Chondrocyte (in vitro differentiated cells): Measurements from ENCODE around the gene DCDC1. TPM values are rescaled to one million over a fixed set of nuclear protein-coding genes. Genes with fewer than 3 reads are reported as not detected.

ENCODE experiments used
- DNase-seq: peaks from one replicate; pipeline ENCODE4 v3.0.0; 2021; ENCODE audit warnings: mixed read lengths, low spot score
- H3K27ac Mint-ChIP-seq: one replicate; pipeline ENCODE4 v1.8.0; 2021; ENCODE audit warnings: mild to moderate bottlenecking, moderate library complexity, mixed read lengths; ENCODE audit not compliant: unreplicated experiment
- H3K27me3 Mint-ChIP-seq: 2 replicates; pipeline ENCODE4 v1.8.0; 2021; ENCODE audit warnings: low read depth, mixed read lengths
- H3K36me3 Mint-ChIP-seq: 2 replicates; pipeline ENCODE4 v1.8.0; 2021; ENCODE audit warnings: low read depth, mixed read lengths
- H3K4me1 Mint-ChIP-seq: 2 replicates; pipeline ENCODE4 v1.8.0; 2021; ENCODE audit warnings: low read depth, mild to moderate bottlenecking, mixed read lengths
- H3K4me3 Mint-ChIP-seq: one replicate; pipeline ENCODE4 v1.8.0; 2021; ENCODE audit warnings: mild to moderate bottlenecking, moderate library complexity, mixed read lengths; ENCODE audit not compliant: unreplicated experiment
- H3K9me3 Mint-ChIP-seq: 2 replicates; pipeline ENCODE4 v1.8.0; 2021; ENCODE audit warnings: low read depth, mixed read lengths
- CTCF ChIP-seq: fragments of 200-600 bp; sonication (generic); IDR thresholded peaks from 2 replicates; pipeline ENCODE4 v1.5.0; 2021; ENCODE audit warnings: antibody characterized with exemption, mild to moderate bottlenecking, moderate library complexity
- total RNA-seq: library from RNA; stranded (reverse); gene quantifications from 3 replicates; pipeline ENCODE4 v1.2.1, GENCODE V29; 2021

DCDC1 gene
- total RNA-seq, 1 donor from 2014 or later: not detected

GRCh38 chr11:31397239-31397834 lies 27.8 kb upstream of the DCDC1 start:
- peak; percentile 89 for TF ChIP-seq CTCF
- no peaks in the 10 kb centered on the region for H3K27me3 Mint-ChIP-seq
- peaks cover 14% of the 10 kb centered on the region for H3K9me3 Mint-ChIP-seq
- no peaks in the 10 kb centered on the region for H3K4me1 Mint-ChIP-seq
- no peak for DNase-seq
- H3K36me3 Mint-ChIP-seq: peaks cover 4% of the 10 kb centered on the region
- H3K27ac Mint-ChIP-seq: no peak overlapping the region
- H3K4me3 Mint-ChIP-seq: no peak overlapping the region

GRCh38 chr11:31387379-31387778 lies 17.8 kb upstream of the DCDC1 start:
- Mint-ChIP-seq H3K36me3 (peaks cover 7% of the 10 kb centered on the region), H3K27ac (no peak overlapping the region), H3K4me1 (no peaks in the 10 kb centered on the region), H3K27me3 (no peaks in the 10 kb centered on the region), H3K9me3 (peaks cover 20% of the 10 kb centered on the region), H3K4me3 (no peak overlapping the region)
- no peak for TF ChIP-seq CTCF
- DNase-seq: no peak

GRCh38 chr11:31383116-31383515 lies 13.6 kb upstream of the DCDC1 start:
- DNase-seq: no peak
- no peaks in the 10 kb centered on the region for H3K27me3 Mint-ChIP-seq
- H3K36me3 Mint-ChIP-seq: peaks cover 3% of the 10 kb centered on the region
- H3K4me1 Mint-ChIP-seq: no peaks in the 10 kb centered on the region
- H3K27ac Mint-ChIP-seq: no peak overlapping the region
- H3K9me3 Mint-ChIP-seq: no peaks in the 10 kb centered on the region
- no peak for TF ChIP-seq CTCF
- no peak overlapping the region for H3K4me3 Mint-ChIP-seq

GRCh38 chr11:31375879-31376278 lies 6.3 kb upstream of the DCDC1 start:
- Mint-ChIP-seq H3K36me3 (peaks cover 9% of the 10 kb centered on the region), H3K4me1 (peaks cover 4% of the 10 kb centered on the region), H3K27me3 (no peaks in the 10 kb centered on the region), H3K27ac (no peak overlapping the region), H3K9me3 (no peaks in the 10 kb centered on the region), H3K4me3 (no peak overlapping the region)
- no peak for TF ChIP-seq CTCF
- DNase-seq: no peak

GRCh38 chr11:31366795-31367194 lies 2.7 kb downstream of the DCDC1 start:
- Mint-ChIP-seq H3K27me3 (peaks cover 27% of the 10 kb centered on the region), H3K4me3 (no peak overlapping the region), H3K9me3 (no peaks in the 10 kb centered on the region), H3K4me1 (peaks cover 18% of the 10 kb centered on the region), H3K27ac (no peak overlapping the region), H3K36me3 (no peaks in the 10 kb centered on the region)
- no peak for TF ChIP-seq CTCF
- DNase-seq: no peak
